ENCODE results near the gene RYK. TPM values are rescaled to one million over a fixed set of nuclear protein-coding genes. Genes with fewer than 3 reads are reported as not detected.

The RYK gene
- total RNA-seq, 1 experiment from 2014 or later, result 54.2 TPM

- Mint-ChIP-seq H3K9me3 (no peaks in the 10 kb centered on the region), H3K4me3 (no peak overlapping the region), H3K27ac (no peak overlapping the region), H3K27me3 (ENCODE audit: low read depth) (no peaks in the 10 kb centered on the region), H3K36me3 (peaks cover 6% of the 10 kb centered on the region; the same call in 1 of the 2 replicates), H3K4me1 (peaks cover 29% of the 10 kb centered on the region)
- CTCF ChIA-PET, result interaction anchor here (0.7 to 7.1 kb wide), 3 partner anchors 9 to 54 kb away, joined by 3 to 84 read pairs (median 3); no protein-coding TSS in a partner anchor
- ATAC-seq (no peak), DNase-seq (ENCODE audit: low spot score) (no peak)
- TF ChIP-seq FOXJ3 (CRISPR knock-in tag; IDR thresholded peaks at IDR 0.05; ENCODE audit: borderline replicate concordance) (no peak), CBFB (CRISPR knock-in tag; IDR thresholded peaks at IDR 0.05; ENCODE audit: low read depth) (no peak), ZNF281 (CRISPR knock-in tag; IDR thresholded peaks at IDR 0.05) (no peak), FOXK1 (CRISPR knock-in tag; IDR thresholded peaks at IDR 0.05) (no peak), PRRX2 (CRISPR knock-in tag; IDR thresholded peaks at IDR 0.05) (no peak), MAX (CRISPR knock-in tag; IDR thresholded peaks at IDR 0.05) (no peak), OVOL2 (CRISPR knock-in tag; IDR thresholded peaks at IDR 0.05; ENCODE audit: borderline replicate concordance) (no peak), ZNF317 (CRISPR knock-in tag; IDR thresholded peaks at IDR 0.05; ENCODE audit: borderline replicate concordance, low read depth) (no peak), NR3C1 (CRISPR knock-in tag; conservative IDR thresholded peaks at IDR 0.05; ENCODE audit: low read depth) (no peak), ATF6 (CRISPR knock-in tag; IDR thresholded peaks at IDR 0.05) (no peak), ZNF263 (CRISPR knock-in tag; IDR thresholded peaks at IDR 0.05; ENCODE audit: low read depth) (no peak), TEAD4 (CRISPR knock-in tag; IDR thresholded peaks at IDR 0.05) (no peak)
- TF ChIP-seq, protein P1, sequence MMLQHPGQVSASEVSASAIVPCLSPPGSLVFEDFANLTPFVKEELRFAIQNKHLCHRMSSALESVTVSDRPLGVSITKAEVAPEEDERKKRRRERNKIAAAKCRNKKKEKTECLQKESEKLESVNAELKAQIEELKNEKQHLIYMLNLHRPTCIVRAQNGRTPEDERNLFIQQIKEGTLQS (CRISPR knock-in tag; conservative IDR thresholded peaks at IDR 0.05), result no peak
- TF ChIP-seq, protein P2, sequence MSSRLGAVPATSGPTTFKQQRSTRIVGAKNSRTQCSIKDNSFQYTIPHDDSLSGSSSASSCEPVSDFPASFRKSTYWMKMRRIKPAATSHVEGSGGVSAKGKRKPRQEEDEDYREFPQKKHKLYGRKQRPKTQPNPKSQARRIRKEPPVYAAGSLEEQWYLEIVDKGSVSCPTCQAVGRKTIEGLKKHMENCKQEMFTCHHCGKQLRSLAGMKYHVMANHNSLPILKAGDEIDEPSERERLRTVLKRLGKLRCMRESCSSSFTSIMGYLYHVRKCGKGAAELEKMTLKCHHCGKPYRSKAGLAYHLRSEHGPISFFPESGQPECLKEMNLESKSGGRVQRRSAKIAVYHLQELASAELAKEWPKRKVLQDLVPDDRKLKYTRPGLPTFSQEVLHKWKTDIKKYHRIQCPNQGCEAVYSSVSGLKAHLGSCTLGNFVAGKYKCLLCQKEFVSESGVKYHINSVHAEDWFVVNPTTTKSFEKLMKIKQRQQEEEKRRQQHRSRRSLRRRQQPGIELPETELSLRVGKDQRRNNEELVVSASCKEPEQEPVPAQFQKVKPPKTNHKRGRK (CRISPR knock-in tag; IDR thresholded peaks at IDR 0.05; ENCODE audit: borderline replicate concordance), result no peak
- TF ChIP-seq, protein P3, sequence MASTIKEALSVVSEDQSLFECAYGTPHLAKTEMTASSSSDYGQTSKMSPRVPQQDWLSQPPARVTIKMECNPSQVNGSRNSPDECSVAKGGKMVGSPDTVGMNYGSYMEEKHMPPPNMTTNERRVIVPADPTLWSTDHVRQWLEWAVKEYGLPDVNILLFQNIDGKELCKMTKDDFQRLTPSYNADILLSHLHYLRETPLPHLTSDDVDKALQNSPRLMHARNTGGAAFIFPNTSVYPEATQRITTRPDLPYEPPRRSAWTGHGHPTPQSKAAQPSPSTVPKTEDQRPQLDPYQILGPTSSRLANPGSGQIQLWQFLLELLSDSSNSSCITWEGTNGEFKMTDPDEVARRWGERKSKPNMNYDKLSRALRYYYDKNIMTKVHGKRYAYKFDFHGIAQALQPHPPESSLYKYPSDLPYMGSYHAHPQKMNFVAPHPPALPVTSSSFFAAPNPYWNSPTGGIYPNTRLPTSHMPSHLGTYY (CRISPR knock-in tag; IDR thresholded peaks at IDR 0.05), result no peak
- TF ChIP-seq, protein P4, sequence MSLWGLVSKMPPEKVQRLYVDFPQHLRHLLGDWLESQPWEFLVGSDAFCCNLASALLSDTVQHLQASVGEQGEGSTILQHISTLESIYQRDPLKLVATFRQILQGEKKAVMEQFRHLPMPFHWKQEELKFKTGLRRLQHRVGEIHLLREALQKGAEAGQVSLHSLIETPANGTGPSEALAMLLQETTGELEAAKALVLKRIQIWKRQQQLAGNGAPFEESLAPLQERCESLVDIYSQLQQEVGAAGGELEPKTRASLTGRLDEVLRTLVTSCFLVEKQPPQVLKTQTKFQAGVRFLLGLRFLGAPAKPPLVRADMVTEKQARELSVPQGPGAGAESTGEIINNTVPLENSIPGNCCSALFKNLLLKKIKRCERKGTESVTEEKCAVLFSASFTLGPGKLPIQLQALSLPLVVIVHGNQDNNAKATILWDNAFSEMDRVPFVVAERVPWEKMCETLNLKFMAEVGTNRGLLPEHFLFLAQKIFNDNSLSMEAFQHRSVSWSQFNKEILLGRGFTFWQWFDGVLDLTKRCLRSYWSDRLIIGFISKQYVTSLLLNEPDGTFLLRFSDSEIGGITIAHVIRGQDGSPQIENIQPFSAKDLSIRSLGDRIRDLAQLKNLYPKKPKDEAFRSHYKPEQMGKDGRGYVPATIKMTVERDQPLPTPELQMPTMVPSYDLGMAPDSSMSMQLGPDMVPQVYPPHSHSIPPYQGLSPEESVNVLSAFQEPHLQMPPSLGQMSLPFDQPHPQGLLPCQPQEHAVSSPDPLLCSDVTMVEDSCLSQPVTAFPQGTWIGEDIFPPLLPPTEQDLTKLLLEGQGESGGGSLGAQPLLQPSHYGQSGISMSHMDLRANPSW (CRISPR knock-in tag; conservative IDR thresholded peaks at IDR 0.05; ENCODE audit: low read depth), result no peak
- TF ChIP-seq, protein P5, sequence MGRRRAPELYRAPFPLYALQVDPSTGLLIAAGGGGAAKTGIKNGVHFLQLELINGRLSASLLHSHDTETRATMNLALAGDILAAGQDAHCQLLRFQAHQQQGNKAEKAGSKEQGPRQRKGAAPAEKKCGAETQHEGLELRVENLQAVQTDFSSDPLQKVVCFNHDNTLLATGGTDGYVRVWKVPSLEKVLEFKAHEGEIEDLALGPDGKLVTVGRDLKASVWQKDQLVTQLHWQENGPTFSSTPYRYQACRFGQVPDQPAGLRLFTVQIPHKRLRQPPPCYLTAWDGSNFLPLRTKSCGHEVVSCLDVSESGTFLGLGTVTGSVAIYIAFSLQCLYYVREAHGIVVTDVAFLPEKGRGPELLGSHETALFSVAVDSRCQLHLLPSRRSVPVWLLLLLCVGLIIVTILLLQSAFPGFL (CRISPR knock-in tag; IDR thresholded peaks at IDR 0.05; ENCODE audit: borderline replicate concordance), result no peak
- TF ChIP-seq, protein P6, sequence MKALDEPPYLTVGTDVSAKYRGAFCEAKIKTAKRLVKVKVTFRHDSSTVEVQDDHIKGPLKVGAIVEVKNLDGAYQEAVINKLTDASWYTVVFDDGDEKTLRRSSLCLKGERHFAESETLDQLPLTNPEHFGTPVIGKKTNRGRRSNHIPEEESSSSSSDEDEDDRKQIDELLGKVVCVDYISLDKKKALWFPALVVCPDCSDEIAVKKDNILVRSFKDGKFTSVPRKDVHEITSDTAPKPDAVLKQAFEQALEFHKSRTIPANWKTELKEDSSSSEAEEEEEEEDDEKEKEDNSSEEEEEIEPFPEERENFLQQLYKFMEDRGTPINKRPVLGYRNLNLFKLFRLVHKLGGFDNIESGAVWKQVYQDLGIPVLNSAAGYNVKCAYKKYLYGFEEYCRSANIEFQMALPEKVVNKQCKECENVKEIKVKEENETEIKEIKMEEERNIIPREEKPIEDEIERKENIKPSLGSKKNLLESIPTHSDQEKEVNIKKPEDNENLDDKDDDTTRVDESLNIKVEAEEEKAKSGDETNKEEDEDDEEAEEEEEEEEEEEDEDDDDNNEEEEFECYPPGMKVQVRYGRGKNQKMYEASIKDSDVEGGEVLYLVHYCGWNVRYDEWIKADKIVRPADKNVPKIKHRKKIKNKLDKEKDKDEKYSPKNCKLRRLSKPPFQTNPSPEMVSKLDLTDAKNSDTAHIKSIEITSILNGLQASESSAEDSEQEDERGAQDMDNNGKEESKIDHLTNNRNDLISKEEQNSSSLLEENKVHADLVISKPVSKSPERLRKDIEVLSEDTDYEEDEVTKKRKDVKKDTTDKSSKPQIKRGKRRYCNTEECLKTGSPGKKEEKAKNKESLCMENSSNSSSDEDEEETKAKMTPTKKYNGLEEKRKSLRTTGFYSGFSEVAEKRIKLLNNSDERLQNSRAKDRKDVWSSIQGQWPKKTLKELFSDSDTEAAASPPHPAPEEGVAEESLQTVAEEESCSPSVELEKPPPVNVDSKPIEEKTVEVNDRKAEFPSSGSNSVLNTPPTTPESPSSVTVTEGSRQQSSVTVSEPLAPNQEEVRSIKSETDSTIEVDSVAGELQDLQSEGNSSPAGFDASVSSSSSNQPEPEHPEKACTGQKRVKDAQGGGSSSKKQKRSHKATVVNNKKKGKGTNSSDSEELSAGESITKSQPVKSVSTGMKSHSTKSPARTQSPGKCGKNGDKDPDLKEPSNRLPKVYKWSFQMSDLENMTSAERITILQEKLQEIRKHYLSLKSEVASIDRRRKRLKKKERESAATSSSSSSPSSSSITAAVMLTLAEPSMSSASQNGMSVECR (CRISPR knock-in tag; IDR thresholded peaks at IDR 0.05; ENCODE audit: borderline replicate concordance), result no peak
- TF ChIP-seq, protein P7, sequence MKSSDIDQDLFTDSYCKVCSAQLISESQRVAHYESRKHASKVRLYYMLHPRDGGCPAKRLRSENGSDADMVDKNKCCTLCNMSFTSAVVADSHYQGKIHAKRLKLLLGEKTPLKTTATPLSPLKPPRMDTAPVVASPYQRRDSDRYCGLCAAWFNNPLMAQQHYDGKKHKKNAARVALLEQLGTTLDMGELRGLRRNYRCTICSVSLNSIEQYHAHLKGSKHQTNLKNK (CRISPR knock-in tag; IDR thresholded peaks at IDR 0.05), result no peak
- POLR2A ChIA-PET, result interaction anchor here (0.7 kb wide), 2 partner anchors 11 to 127 kb away, joined by 3 to 7 read pairs; no protein-coding TSS in a partner anchor
Measured at GRCh38 chr3:134222835-134223234, 27.8 kb downstream of the RYK start.
